Calu3 (cell line): Measurements from ENCODE around the gene PINLYP. TPM values are rescaled to one million over a fixed set of nuclear protein-coding genes. Genes with fewer than 3 reads are reported as not detected.

ENCODE experiments used
- BruUV-seq: library from RNA; stranded (reverse); fragments of 400-500 nt; replicated peaks from 2 replicates; lab custom pipeline; 2021; lab: Mats Ljungman, UMichigan
- CTCF ChIA-PET: fragments of 300-600 bp; sonication (Branson Sonifier 250); formaldehyde crosslinking; loops from one replicate; lab custom pipeline; 2022; ENCODE audit warnings: antibody characterized with exemption; lab: Charles Lee
- DNase-seq: peaks from one replicate; pipeline ENCODE4 v3.0.0; 2022
- H3K27ac Mint-ChIP-seq: one replicate; pipeline ENCODE4 v1.8.0; 2022; ENCODE audit warnings: mixed read lengths; ENCODE audit not compliant: unreplicated experiment
- H3K27me3 Mint-ChIP-seq: one replicate; pipeline ENCODE4 v1.8.0; 2022; ENCODE audit warnings: mixed read lengths; ENCODE audit not compliant: unreplicated experiment
- H3K36me3 Mint-ChIP-seq: one replicate; pipeline ENCODE4 v1.8.0; 2022; ENCODE audit warnings: mild to moderate bottlenecking, moderate library complexity, mixed read lengths; ENCODE audit not compliant: insufficient read depth, unreplicated experiment
- H3K4me1 Mint-ChIP-seq: one replicate; pipeline ENCODE4 v1.8.0; 2022; ENCODE audit warnings: mild to moderate bottlenecking, low read depth, mixed read lengths; ENCODE audit not compliant: unreplicated experiment
- H3K4me3 Mint-ChIP-seq: one replicate; pipeline ENCODE4 v1.8.0; 2022; ENCODE audit warnings: mild to moderate bottlenecking, low read depth, moderate library complexity, mixed read lengths; ENCODE audit not compliant: unreplicated experiment
- H3K9me3 Mint-ChIP-seq: one replicate; pipeline ENCODE4 v1.8.0; 2022; ENCODE audit warnings: low read depth, mixed read lengths; ENCODE audit not compliant: unreplicated experiment
- CTCF ChIP-seq: fragments of 200-600 bp; IDR thresholded peaks from one replicate; pipeline ENCODE4 v1.8.0; 2022; ENCODE audit warnings: antibody characterized with exemption; ENCODE audit not compliant: unreplicated experiment
- intact Hi-C: fragments of 100-400 bp; cut with micrococcal nuclease; formaldehyde crosslinking; loops from one replicate; pipeline ENCODE4 v1.10.0; 2022; ENCODE audit not compliant: unreplicated experiment
- total RNA-seq: library from RNA; stranded (reverse); gene quantifications from 2 replicates; pipeline ENCODE4 v1.2.3, GENCODE V29; 2022

Gene PINLYP
- total RNA-seq, 1 experiment from 2014 or later: 0.17 TPM

- intact Hi-C loops: no loop called here
- no peak for TF ChIP-seq CTCF
- CTCF ChIA-PET: interaction anchor here (0.6 kb wide), 1 partner anchor 1118 kb away, joined by 3 read pairs; no protein-coding TSS in a partner anchor
- H3K36me3 Mint-ChIP-seq: peaks cover 29% of the 10 kb centered on the region
- H3K4me3 Mint-ChIP-seq: no peak overlapping the region
- no peak for DNase-seq
- no peaks in the 10 kb centered on the region for H3K27me3 Mint-ChIP-seq
- no peak overlapping the region for H3K27ac Mint-ChIP-seq
- no peaks in the 10 kb centered on the region for H3K9me3 Mint-ChIP-seq
- H3K4me1 Mint-ChIP-seq: peaks cover 13% of the 10 kb centered on the region
- BruUV-seq: no TSS peak
Observed at GRCh38 chr19:43623889-43624670, 48.5 kb downstream of the PINLYP start.

GRCh38 chr19:43624933-43625332 is 49.3 kb downstream of the PINLYP start:
- DNase-seq: no peak
- H3K4me1 Mint-ChIP-seq: peaks cover 8% of the 10 kb centered on the region
- H3K27ac Mint-ChIP-seq: no peak overlapping the region

GRCh38 chr19:43625918-43626579 is 50.4 kb downstream of the PINLYP start:
- no TSS peak for BruUV-seq
- CTCF ChIA-PET: interaction anchor here (0.5 kb wide), 1 partner anchor 190 kb away, joined by 4 read pairs; no protein-coding TSS in a partner anchor
- H3K4me1 Mint-ChIP-seq: no peaks in the 10 kb centered on the region
- TF ChIP-seq CTCF: no peak
- no peaks in the 10 kb centered on the region for H3K9me3 Mint-ChIP-seq
- no peak overlapping the region for H3K27ac Mint-ChIP-seq
- peak; percentile 33 for DNase-seq
- peaks cover 10% of the 10 kb centered on the region for H3K36me3 Mint-ChIP-seq
- H3K27me3 Mint-ChIP-seq: no peaks in the 10 kb centered on the region
- intact Hi-C loops: no loop called here
- H3K4me3 Mint-ChIP-seq: no peak overlapping the region

More at GRCh38 chr19:43624933-43625332, 49.3 kb downstream of the PINLYP start:
- no TSS peak for BruUV-seq
- H3K27me3 Mint-ChIP-seq: no peaks in the 10 kb centered on the region
- intact Hi-C loops: no loop called here
- no peak for TF ChIP-seq CTCF
- no peaks in the 10 kb centered on the region for H3K9me3 Mint-ChIP-seq
- CTCF ChIA-PET: no interaction called here
- no peak overlapping the region for H3K4me3 Mint-ChIP-seq
- H3K36me3 Mint-ChIP-seq: peaks cover 21% of the 10 kb centered on the region

GRCh38 chr19:43626838-43627237 is 51.2 kb downstream of the PINLYP start:
- Mint-ChIP-seq H3K27ac (no peak overlapping the region), H3K9me3 (no peaks in the 10 kb centered on the region)
- CTCF ChIA-PET: interaction anchor here (0.5 kb wide), 1 partner anchor 191 kb away, joined by 4 read pairs; no protein-coding TSS in a partner anchor

More at GRCh38 chr19:43626838-43627237, 51.2 kb downstream of the PINLYP start:
- peaks cover 10% of the 10 kb centered on the region for H3K36me3 Mint-ChIP-seq
- BruUV-seq: no TSS peak
- no peak for TF ChIP-seq CTCF
- no peaks in the 10 kb centered on the region for H3K4me1 Mint-ChIP-seq
- DNase-seq: no peak
- H3K27me3 Mint-ChIP-seq: no peaks in the 10 kb centered on the region
- intact Hi-C loops: no loop called here
- no peak overlapping the region for H3K4me3 Mint-ChIP-seq
